Measurements from ENCODE around the gene VASH1.

Gene VASH1

GRCh38 chr14:76814726-76815645, 53.7 kb downstream of the VASH1 start:
- no peak overlapping the region for H3K4me3 Mint-ChIP-seq
- H3K36me3 Mint-ChIP-seq (ENCODE audit: low read depth), result no peaks in the 10 kb centered on the region
- peaks cover 18% of the 10 kb centered on the region for H3K4me1 Mint-ChIP-seq (ENCODE audit: low read depth)
- H3K27ac Mint-ChIP-seq, result no peak overlapping the region
- peaks cover 4% of the 10 kb centered on the region for H3K27me3 Mint-ChIP-seq
- H3K9me3 Mint-ChIP-seq, result no peaks in the 10 kb centered on the region

- H3K9me3 Mint-ChIP-seq, result no peaks in the 10 kb centered on the region
- no peak overlapping the region for H3K4me3 Mint-ChIP-seq
- H3K27ac Mint-ChIP-seq, result no peak overlapping the region
- no peaks in the 10 kb centered on the region for H3K36me3 Mint-ChIP-seq (ENCODE audit: low read depth)
- peaks cover 13% of the 10 kb centered on the region for H3K27me3 Mint-ChIP-seq
- H3K4me1 Mint-ChIP-seq (ENCODE audit: low read depth), result no peaks in the 10 kb centered on the region
Observed at GRCh38 chr14:76820700-76821099, 59.4 kb downstream of the VASH1 start.

GRCh38 chr14:76826122-76826521, 64.9 kb downstream of the VASH1 start, which contains the start of gene LRRC74A:
Gene LRRC74A, plus strand, starts transcription at chr14:76826408. Its CDS starts 290 bp downstream, at chr14:76826698.
- H3K36me3 Mint-ChIP-seq (ENCODE audit: low read depth), result no peaks in the 10 kb centered on the region
- no peaks in the 10 kb centered on the region for H3K27me3 Mint-ChIP-seq
- H3K9me3 Mint-ChIP-seq, result no peaks in the 10 kb centered on the region
- no peaks in the 10 kb centered on the region for H3K4me1 Mint-ChIP-seq (ENCODE audit: low read depth)
- H3K4me3 Mint-ChIP-seq, result no peak within 1 kb of the TSS
- no peak within 1 kb of the TSS for H3K27ac Mint-ChIP-seq

- Mint-ChIP-seq H3K4me3 (no peak overlapping the region), H3K27ac (no peak overlapping the region), H3K9me3 (no peaks in the 10 kb centered on the region), H3K4me1 (ENCODE audit: low read depth) (no peaks in the 10 kb centered on the region), H3K27me3 (no peaks in the 10 kb centered on the region), H3K36me3 (ENCODE audit: low read depth) (no peaks in the 10 kb centered on the region)
Observed at GRCh38 chr14:76827696-76828296, 66.5 kb downstream of the VASH1 start.

- no peaks in the 10 kb centered on the region for H3K9me3 Mint-ChIP-seq
- no peaks in the 10 kb centered on the region for H3K27me3 Mint-ChIP-seq
- H3K36me3 Mint-ChIP-seq (ENCODE audit: low read depth), result no peaks in the 10 kb centered on the region
- no peak overlapping the region for H3K4me3 Mint-ChIP-seq
- no peak overlapping the region for H3K27ac Mint-ChIP-seq
- no peaks in the 10 kb centered on the region for H3K4me1 Mint-ChIP-seq (ENCODE audit: low read depth)
Observed at GRCh38 chr14:76828339-76829012, 67.2 kb downstream of the VASH1 start.

DNA sequence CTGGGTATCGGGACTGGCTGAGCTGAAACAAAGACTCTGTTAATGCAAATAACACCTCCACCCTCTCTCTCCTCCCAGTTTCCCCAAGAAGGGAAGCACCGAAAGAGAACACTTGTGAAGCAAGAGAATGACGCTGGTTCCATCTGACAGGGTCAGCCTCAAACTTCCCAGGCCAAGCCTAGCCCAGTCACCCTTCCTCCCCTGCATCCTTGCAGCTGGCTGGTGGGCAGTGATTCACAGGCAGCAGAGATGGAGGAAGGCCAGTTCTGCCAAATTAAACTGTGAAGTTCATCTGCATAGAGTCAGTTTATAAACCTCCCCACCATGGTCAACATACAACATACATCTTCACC, 67.7 kb downstream of the VASH1 start:
- H3K27me3 Mint-ChIP-seq, result no peaks in the 10 kb centered on the region
- no peaks in the 10 kb centered on the region for H3K36me3 Mint-ChIP-seq (ENCODE audit: low read depth)
- H3K9me3 Mint-ChIP-seq, result no peaks in the 10 kb centered on the region
- H3K4me3 Mint-ChIP-seq, result no peak overlapping the region
- no peak overlapping the region for H3K27ac Mint-ChIP-seq
- H3K4me1 Mint-ChIP-seq (ENCODE audit: low read depth), result no peaks in the 10 kb centered on the region

DNA sequence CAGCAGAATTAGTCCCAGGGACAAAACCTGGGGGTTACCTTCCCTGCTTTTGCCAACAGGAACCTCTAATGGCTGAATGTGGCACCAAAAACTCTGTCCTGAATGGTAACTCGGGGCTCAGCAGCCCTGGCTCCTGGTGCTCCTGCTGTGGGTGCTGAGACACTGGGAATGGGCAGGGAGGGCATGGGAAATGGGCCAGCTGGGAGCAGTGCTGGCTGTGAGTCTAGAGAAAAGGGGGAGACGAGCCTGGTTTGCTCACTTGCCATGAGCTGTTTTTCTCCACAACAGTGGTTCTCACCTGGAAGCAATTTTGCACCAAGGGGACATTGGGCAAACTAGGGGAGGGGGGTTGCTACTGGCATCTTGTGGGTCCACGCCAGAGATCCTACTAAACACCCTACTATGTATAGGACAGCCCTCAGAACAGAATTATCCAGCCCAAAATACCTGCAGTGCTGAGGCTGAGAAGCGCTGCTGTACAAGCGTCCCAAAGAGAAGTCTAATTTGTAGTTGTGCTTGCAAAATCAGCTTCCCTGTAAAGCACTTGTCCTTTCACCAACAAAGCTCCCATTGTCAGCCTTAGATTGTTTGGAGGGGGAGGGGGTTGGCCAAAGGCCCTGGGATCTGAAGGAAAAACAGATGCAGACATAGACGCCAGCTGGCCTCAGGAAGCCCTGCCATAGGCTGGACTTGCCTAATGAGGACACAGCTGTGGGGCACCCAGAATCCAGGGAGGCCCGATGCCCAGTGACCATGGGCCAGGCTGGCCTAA, 68.6 kb downstream of the VASH1 start:
- peaks cover 5% of the 10 kb centered on the region for H3K27me3 Mint-ChIP-seq
- no peak overlapping the region for H3K27ac Mint-ChIP-seq
- no peaks in the 10 kb centered on the region for H3K36me3 Mint-ChIP-seq (ENCODE audit: low read depth)
- no peak overlapping the region for H3K4me3 Mint-ChIP-seq
- no peaks in the 10 kb centered on the region for H3K4me1 Mint-ChIP-seq (ENCODE audit: low read depth)
- no peaks in the 10 kb centered on the region for H3K9me3 Mint-ChIP-seq

GRCh38 chr14:76830556-76830955, 69.3 kb downstream of the VASH1 start:
- no peak overlapping the region for H3K27ac Mint-ChIP-seq
- H3K36me3 Mint-ChIP-seq (ENCODE audit: low read depth), result no peaks in the 10 kb centered on the region
- peaks cover 5% of the 10 kb centered on the region for H3K27me3 Mint-ChIP-seq
- H3K4me1 Mint-ChIP-seq (ENCODE audit: low read depth), result no peaks in the 10 kb centered on the region
- H3K9me3 Mint-ChIP-seq, result no peaks in the 10 kb centered on the region
- no peak overlapping the region for H3K4me3 Mint-ChIP-seq

GRCh38 chr14:76832503-76832988, 71.3 kb downstream of the VASH1 start:
- H3K36me3 Mint-ChIP-seq (ENCODE audit: low read depth), result no peaks in the 10 kb centered on the region
- H3K4me1 Mint-ChIP-seq (ENCODE audit: low read depth), result no peaks in the 10 kb centered on the region
- peaks cover 5% of the 10 kb centered on the region for H3K27me3 Mint-ChIP-seq
- H3K9me3 Mint-ChIP-seq, result no peaks in the 10 kb centered on the region
- H3K27ac Mint-ChIP-seq, result no peak overlapping the region
- H3K4me3 Mint-ChIP-seq, result no peak overlapping the region

Measured in stimulated activated naive CD8-positive, alpha-beta T cell treated with anti-CD3 and anti-CD28 coated beads, Interleukin-15, Interleukin-2, amounts not matched to agents 100 ng/mL and 50 ng/mL, for 24 hours (primary cell).